Glomerular visceral epithelial cell (primary cell): ENCODE results near the gene CHST6.

Experiments used
- DNase-seq: peaks from one replicate; pipeline ENCODE4 v3.0.0-alpha.2; 2016; ENCODE audit errors: extremely low spot score

The CHST6 gene

GRCh38 chr16:75443298-75443697 is 51.9 kb downstream of the CHST6 start:
- DNase-seq = no peak

- DNase-seq = peak; percentile 83
Measured at GRCh38 chr16:75433732-75434413, 61.4 kb downstream of the CHST6 start.

- peak; percentile 93 for DNase-seq
Measured at GRCh38 chr16:75432828-75433731, 62.2 kb downstream of the CHST6 start, which contains the start of gene CFDP1. TSS of gene CFDP1 (minus strand) at chr16:75433503. CDS start at chr16:75433352, 151 bp downstream.

GRCh38 chr16:75429621-75430403 is 65.4 kb downstream of the CHST6 start:
- no peak for DNase-seq

GRCh38 chr16:75426524-75426923 is 68.7 kb downstream of the CHST6 start:
- DNase-seq = peak; percentile 1

- peak; percentile 17 for DNase-seq
Measured at GRCh38 chr16:75424105-75424762, 71.0 kb downstream of the CHST6 start.

GRCh38 chr16:75423723-75424104 is 71.5 kb downstream of the CHST6 start:
- peak; percentile 4 for DNase-seq
